ENCODE data around the gene BOC.

BOC gene

GRCh38 chr3:113200946-113201345 is 10.4 kb upstream of the BOC start:
- no peak for DNase-seq (ENCODE audit: low read depth in 1 of 2, low spot score in 1 of 2)
- TF ChIP-seq CTCF (IDR thresholded peaks at IDR 0.05; ENCODE audit: insufficient read depth, low read length): no peak
- no peak for TF ChIP-seq POLR2AphosphoS5 (IDR thresholded peaks at IDR 0.05; ENCODE audit: low read depth)
- TF ChIP-seq SPI1 (IDR thresholded peaks at IDR 0.05; ENCODE audit: borderline replicate concordance, low read depth): no peak
- no peak for TF ChIP-seq REST (IDR thresholded peaks at IDR 0.05; ENCODE audit: insufficient replicate concordance, low read depth)
- no peak for TF ChIP-seq GABPA (IDR thresholded peaks at IDR 0.05; ENCODE audit: low read depth)

GRCh38 chr3:113204371-113204770 is 7.0 kb upstream of the BOC start:
- TF ChIP-seq REST (IDR thresholded peaks at IDR 0.05; ENCODE audit: insufficient replicate concordance, low read depth) (no peak), POLR2AphosphoS5 (IDR thresholded peaks at IDR 0.05; ENCODE audit: low read depth) (no peak), CTCF (IDR thresholded peaks at IDR 0.05; ENCODE audit: insufficient read depth, low read length) (no peak), GABPA (IDR thresholded peaks at IDR 0.05; ENCODE audit: low read depth) (no peak), SPI1 (IDR thresholded peaks at IDR 0.05; ENCODE audit: borderline replicate concordance, low read depth) (no peak)
- Histone ChIP-seq H3K27me3 (ENCODE audit: insufficient read depth, poor library complexity, severe bottlenecking) (peaks cover 17% of the 10 kb centered on the region), H3K27ac (replicated peaks) (no peak overlapping the region), H3K4me3 (replicated peaks; ENCODE audit: insufficient read depth, low read length) (no peak overlapping the region)
- DNase-seq (ENCODE audit: low read depth in 1 of 2, low spot score in 1 of 2): no peak

More at GRCh38 chr3:113200946-113201345, 10.4 kb upstream of the BOC start:
- no peak overlapping the region for H3K27ac ChIP-seq (replicated peaks)
- H3K4me3 ChIP-seq (replicated peaks; ENCODE audit: insufficient read depth, low read length): no peak overlapping the region
- peaks cover 8% of the 10 kb centered on the region for H3K27me3 ChIP-seq (ENCODE audit: insufficient read depth, poor library complexity, severe bottlenecking)

- H3K27me3 ChIP-seq (ENCODE audit: insufficient read depth, poor library complexity, severe bottlenecking): peaks cover 28% of the 10 kb centered on the region
- DNase-seq (ENCODE audit: low read depth in 1 of 2, low spot score in 1 of 2): no peak
Measured at GRCh38 chr3:113205481-113205880, 5.9 kb upstream of the BOC start.

More at GRCh38 chr3:113205481-113205880, 5.9 kb upstream of the BOC start:
- TF ChIP-seq REST (IDR thresholded peaks at IDR 0.05; ENCODE audit: insufficient replicate concordance, low read depth): no peak
- no peak for TF ChIP-seq SPI1 (IDR thresholded peaks at IDR 0.05; ENCODE audit: borderline replicate concordance, low read depth)
- no peak for TF ChIP-seq GABPA (IDR thresholded peaks at IDR 0.05; ENCODE audit: low read depth)
- no peak for TF ChIP-seq POLR2AphosphoS5 (IDR thresholded peaks at IDR 0.05; ENCODE audit: low read depth)
- TF ChIP-seq CTCF (IDR thresholded peaks at IDR 0.05; ENCODE audit: insufficient read depth, low read length): no peak
- Histone ChIP-seq H3K27ac (replicated peaks) (no peak overlapping the region), H3K4me3 (replicated peaks; ENCODE audit: insufficient read depth, low read length) (no peak overlapping the region)

Measured in HL-60 (cell line).